A549 (cell line): Measurements from ENCODE around the gene CDH16. TPM values are rescaled to one million over a fixed set of nuclear protein-coding genes. Genes with fewer than 3 reads are reported as not detected.
A peak's percentile ranks its signal among the peaks of the same experiment; 100 is the strongest.

ENCODE experiments used
- ATAC-seq, 2 experiments: fragments of 200-7000 bp in 1 of 2; fragments of >200 bp in 1 of 2; cut with Nextera tagmentation in 1 of 2; cut with Tn5 transposase in 1 of 2; 3 replicates each; pipeline versions ENCODE4 v1.8.0 to v1.9.1; 2018 to 2020; ENCODE audit warnings: mild to moderate bottlenecking in 1 of 2, moderate library complexity in 1 of 2
- CTCF ChIA-PET: fragments of 300-600 bp; sonication (Branson Sonifier 250); formaldehyde crosslinking; extraction: SDS; loops from one replicate; lab custom pipeline; 2021; ENCODE audit warnings: antibody characterized with exemption, inconsistent platforms; lab: Yijun Ruan, JAX
- POLR2A ChIA-PET: fragments of 350-600 bp; formaldehyde crosslinking; extraction: SDS; loops from one replicate; lab custom pipeline; 2021; ENCODE audit warnings: antibody characterized with exemption, inconsistent platforms; lab: Yijun Ruan, JAX
- DNase-seq, 2 experiments: peaks; one replicate each; pipeline versions ENCODE4 v3.0.0 to v3.0.0-alpha.2; 2011 to 2016; ENCODE audit warnings: low read depth in 1 of 2, low spot score in 1 of 2
- FAIRE-seq: peaks from 2 replicates; lab custom pipeline; 2011; peaks lifted over from hg19 to GRCh38; lab: Jason Lieb, UNC
- H3K27ac ChIP-seq, 2 experiments: fragments of >200 bp; sonication (Bioruptor Twin); formaldehyde crosslinking; 3 replicates each; pipeline ENCODE4 v1.5.1; 2016 to 2017
- H3K4me1 ChIP-seq: fragments of >200 bp; sonication (Bioruptor Twin); formaldehyde crosslinking; 3 replicates; pipeline ENCODE4 v1.6.1; 2016
- H3K4me2 ChIP-seq: fragments of >200 bp; sonication (Bioruptor Twin); formaldehyde crosslinking; 3 replicates; pipeline ENCODE4 v1.6.1; 2016
- H3K4me3 ChIP-seq: fragments of >200 bp; sonication (Bioruptor Twin); formaldehyde crosslinking; 3 replicates; pipeline ENCODE4 v1.5.1; 2016
- H3K9me3 ChIP-seq: fragments of >200 bp; sonication (Bioruptor Twin); formaldehyde crosslinking; 3 replicates; pipeline ENCODE4 v1.6.1; 2016
- CBX8 ChIP-seq: fragments of 200-600 bp; sonication (generic); IDR thresholded peaks from 2 replicates; pipeline ENCODE4 v1.6.1; 2016
- CHD2 ChIP-seq: fragments of 150-350 bp; IDR thresholded peaks from 2 replicates; pipeline ENCODE4 v1.6.1; 2014; ENCODE audit warnings: low read length; ENCODE audit not compliant: partially characterized antibody
- ELK1 ChIP-seq: fragments of 150-350 bp; IDR thresholded peaks from 2 replicates; pipeline ENCODE4 v1.6.1; 2014; ENCODE audit warnings: low read depth, mild to moderate bottlenecking, low read length
- FOSB ChIP-seq: fragments of 250-450 bp; sonication (Bioruptor Pico); IDR thresholded peaks from 2 replicates; pipeline ENCODE4 v1.5.0; 2020; ENCODE audit warnings: mild to moderate bottlenecking, moderate library complexity
- FOSL2 ChIP-seq, 2 experiments: fragments of 450-650 bp in 1 of 2; fragments of >200 bp in 1 of 2; sonication (Bioruptor Twin) in 1 of 2; formaldehyde crosslinking; IDR thresholded peaks; 2 replicates each; pipeline versions ENCODE4 v1.5.0 to v1.6.1; 2016 to 2020; ENCODE audit warnings: mild to moderate bottlenecking in 1 of 2, moderate library complexity in 1 of 2
- FOXS1 ChIP-seq: fragments of 250-450 bp; sonication (Bioruptor Pico); IDR thresholded peaks from 2 replicates; pipeline ENCODE4 v1.5.0; 2020; ENCODE audit warnings: mild to moderate bottlenecking, moderate library complexity
- GATA3 ChIP-seq: IDR thresholded peaks from 2 replicates; pipeline ENCODE4 v1.6.1; 2012; ENCODE audit warnings: borderline replicate concordance
- HES2 ChIP-seq: fragments of >200 bp; sonication (Bioruptor Twin); formaldehyde crosslinking; IDR thresholded peaks from 2 replicates; pipeline ENCODE4 v1.6.1; 2016
- HEYL ChIP-seq: fragments of 250-450 bp; sonication (Bioruptor Pico); IDR thresholded peaks from 2 replicates; pipeline ENCODE4 v1.8.0; 2021; ENCODE audit warnings: mild to moderate bottlenecking, moderate library complexity
- HOXB13 ChIP-seq: fragments of 250-450 bp; sonication (Bioruptor Pico); IDR thresholded peaks from 2 replicates; pipeline ENCODE4 v1.5.0; 2020; ENCODE audit warnings: low read depth, mild to moderate bottlenecking, moderate library complexity
- HOXB5 ChIP-seq: fragments of 250-450 bp; sonication (Bioruptor Pico); IDR thresholded peaks from 2 replicates; pipeline ENCODE4 v1.5.0; 2020; ENCODE audit warnings: mild to moderate bottlenecking, moderate library complexity
- MAZ ChIP-seq: fragments of 150-350 bp; IDR thresholded peaks from 2 replicates; pipeline ENCODE4 v1.6.1; 2014; ENCODE audit warnings: antibody characterized with exemption, low read depth, low read length, borderline replicate concordance
- NFE2L2 ChIP-seq: fragments of 150-350 bp; conservative IDR thresholded peaks from 2 replicates; pipeline ENCODE4 v1.6.1; 2014; ENCODE audit warnings: low read length
- NR3C1 ChIP-seq: fragments of >200 bp; sonication (Bioruptor Twin); formaldehyde crosslinking; IDR thresholded peaks from 3 replicates; pipeline ENCODE4 v1.6.1; 2017
- RFX5 ChIP-seq: fragments of 450-650 bp; IDR thresholded peaks from 2 replicates; pipeline ENCODE4 v1.7.1; 2014; ENCODE audit warnings: antibody characterized with exemption, mild to moderate bottlenecking, moderate library complexity
- RNF2 ChIP-seq: fragments of 200-600 bp; sonication (generic); IDR thresholded peaks from 2 replicates; pipeline ENCODE4 v1.6.1; 2016; ENCODE audit warnings: low read depth, mild to moderate bottlenecking, antibody characterized with exemption, moderate library complexity, borderline replicate concordance
- SREBF2 ChIP-seq: fragments of 450-650 bp; IDR thresholded peaks from 2 replicates; pipeline ENCODE4 v1.6.1; 2014; ENCODE audit warnings: mild to moderate bottlenecking, moderate library complexity
- TFCP2L1 ChIP-seq: fragments of 250-450 bp; sonication (Bioruptor Pico); IDR thresholded peaks from 2 replicates; pipeline ENCODE4 v1.5.0; 2021; ENCODE audit warnings: mild to moderate bottlenecking
- TP53 ChIP-seq: fragments of 250-450 bp; sonication (Bioruptor Pico); IDR thresholded peaks from 2 replicates; pipeline ENCODE4 v1.5.0; 2021; ENCODE audit warnings: mild to moderate bottlenecking, moderate library complexity
- ZC3H11A ChIP-seq: fragments of 450-650 bp; IDR thresholded peaks from 2 replicates; pipeline ENCODE4 v1.6.1; 2014; ENCODE audit warnings: antibody characterized with exemption, mild to moderate bottlenecking
- ZFP36 ChIP-seq: fragments of 450-650 bp; IDR thresholded peaks from 2 replicates; pipeline ENCODE4 v1.6.1; 2014; ENCODE audit warnings: borderline replicate concordance; ENCODE audit not compliant: partially characterized antibody
- ZSCAN20 ChIP-seq: fragments of 250-450 bp; sonication (Bioruptor Pico); IDR thresholded peaks from 2 replicates; pipeline ENCODE4 v1.8.0; 2022; ENCODE audit warnings: mild to moderate bottlenecking, moderate library complexity
- WGBS: methylation state at CpG from one replicate; pipeline ENCODE4 v1.1.6; 2017; ENCODE audit errors: missing lambda C conversion rate; 5-methylcytosine and 5-hydroxymethylcytosine counted together
- polyA plus RNA-seq, 4 experiments: library from polyadenylated mRNA; depleted of rRNA in 3 of 4; stranded (reverse); fragments of >200 nt; fragmentation: RNase III in 1 of 4; extraction: RNeasy Plus Mini Kit Qiagen cat#74134 plus additional on column Dnase treatment in 1 of 4; gene quantifications; 2 replicates in 3 of 4; 3 replicates in 1 of 4; pipeline ENCODE4 v1.2.3, GENCODE V29; 2011 to 2017

Gene CDH16
- polyA plus RNA-seq, 2 of the 4 experiments (the other 2 are of a cell fraction) = 0.18 to 0.25 TPM

GRCh38 chr16:66903544-66904427 is 14.9 kb downstream of the CDH16 start:
- Histone ChIP-seq H3K4me1 (peaks cover 28% of the 10 kb centered on the region), H3K4me2 (no peak overlapping the region), H3K4me3 (no peak overlapping the region), H3K9me3 (no peaks in the 10 kb centered on the region), H3K27ac (no peak overlapping the region)
- 79% methylated on average over 11 of the region's 11 CpGs for WGBS
- DNase-seq (peak in 1 of 2 experiments; percentile 2), ATAC-seq (no peak), FAIRE-seq (no peak)
- POLR2A ChIA-PET = no interaction called here
- no peak for TF ChIP-seq ZSCAN20 (CRISPR knock-in tag)
- no peak for TF ChIP-seq HOXB13 (CRISPR knock-in tag)
- TF ChIP-seq NFE2L2 = no peak
- no peak for TF ChIP-seq FOSL2 (IDR thresholded peaks at IDR 0.05)
- TF ChIP-seq FOSL2 (CRISPR knock-in tag; IDR thresholded peaks at IDR 0.05) = no peak
- TF ChIP-seq ZFP36 = no peak
- no peak for TF ChIP-seq CHD2
- TF ChIP-seq GATA3 = no peak
- TF ChIP-seq NR3C1 = no peak
- TF ChIP-seq HEYL = no peak
- TF ChIP-seq, all 56 proteins: peak for 0
- CTCF ChIA-PET = interaction anchor here (0.6 to 40.8 kb wide), 6 partner anchors 5 to 342 kb away, joined by 3 to 837 read pairs (median 4); partner anchors contain the start of genes CDH16, PDP2 and RRAD

- 75% methylated on average over 13 of the region's 14 CpGs for WGBS
- POLR2A ChIA-PET = no interaction called here
- FAIRE-seq = no peak
- no peak overlapping the region for H3K27ac ChIP-seq
- no peak overlapping the region for H3K4me3 ChIP-seq
- TF ChIP-seq RNF2 = no peak
- no peak for TF ChIP-seq TFCP2L1 (CRISPR knock-in tag)
- no peak for TF ChIP-seq CBX8
- no peak for TF ChIP-seq RFX5
- TF ChIP-seq HEYL = no peak
- no peak for TF ChIP-seq FOXS1 (CRISPR knock-in tag)
- no peak for TF ChIP-seq TP53 (CRISPR knock-in tag)
- TF ChIP-seq ELK1 = no peak
- no peak for TF ChIP-seq CHD2
- no peak for TF ChIP-seq FOSL2 (IDR thresholded peaks at IDR 0.05)
- TF ChIP-seq FOSL2 (CRISPR knock-in tag; IDR thresholded peaks at IDR 0.05) = no peak
- no peak for TF ChIP-seq FOSB
- no peak for TF ChIP-seq ZC3H11A
- TF ChIP-seq, all 56 proteins: peak for 0
- Histone ChIP-seq H3K4me2 (no peak overlapping the region), H3K4me1 (peaks cover 28% of the 10 kb centered on the region), H3K9me3 (no peaks in the 10 kb centered on the region)
- CTCF ChIA-PET = interaction anchor here (0.6 to 40.8 kb wide), 8 partner anchors 4 to 341 kb away, joined by 3 to 837 read pairs (median 4); partner anchors contain the start of genes CDH16, PDP2 and RRAD
- DNase-seq (no peak), ATAC-seq (no peak)
Observed at GRCh38 chr16:66902648-66903543, 15.8 kb downstream of the CDH16 start.

- TF ChIP-seq SREBF2 (no peak), NR3C1 (no peak), HES2 (no peak), MAZ (no peak), HOXB5 (CRISPR knock-in tag) (no peak)
- Histone ChIP-seq H3K27ac (peak overlapping the region in 1 of 2 experiments; percentile 79; a peak in 2 of 6 replicates), H3K4me2 (no peak overlapping the region), H3K4me3 (no peak overlapping the region), H3K9me3 (no peaks in the 10 kb centered on the region), H3K4me1 (peaks cover 28% of the 10 kb centered on the region)
- DNase-seq (no peak), FAIRE-seq (no peak), ATAC-seq (no peak)
- POLR2A ChIA-PET = no interaction called here
- CTCF ChIA-PET = interaction anchor here (0.6 to 40.8 kb wide), 3 partner anchors 2 to 371 kb away, joined by 3 to 837 read pairs (median 837); partner anchors contain the start of genes CDH16, PDP2 and RRAD
- WGBS = 91% methylated on average over 10 of the region's 10 CpGs
Observed at GRCh38 chr16:66901626-66902025, 17.1 kb downstream of the CDH16 start.
